ENCODE results near the gene LAMB4.

Gene LAMB4

DNA sequence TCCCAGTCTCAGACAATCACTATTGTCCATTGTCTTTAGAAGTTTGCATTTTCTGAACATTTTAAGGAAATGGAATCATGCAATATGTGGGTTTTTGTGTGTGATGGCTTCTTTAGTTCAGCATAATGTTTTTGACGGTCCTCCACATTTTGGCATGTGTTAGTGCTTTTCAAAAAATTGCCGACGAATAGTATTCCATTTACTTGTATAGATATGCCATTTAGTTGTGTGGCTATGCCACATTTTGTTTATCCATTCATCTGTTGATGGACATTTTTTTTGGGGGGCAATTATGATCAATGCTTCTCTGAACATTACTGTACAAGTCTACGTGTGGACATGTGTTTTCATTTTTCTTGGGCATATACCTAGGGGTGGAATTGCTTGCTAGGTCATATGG lies 12.0 kb upstream of the LAMB4 start:
- no peak for DNase-seq (ENCODE audit: low read depth, low spot score)

DNA sequence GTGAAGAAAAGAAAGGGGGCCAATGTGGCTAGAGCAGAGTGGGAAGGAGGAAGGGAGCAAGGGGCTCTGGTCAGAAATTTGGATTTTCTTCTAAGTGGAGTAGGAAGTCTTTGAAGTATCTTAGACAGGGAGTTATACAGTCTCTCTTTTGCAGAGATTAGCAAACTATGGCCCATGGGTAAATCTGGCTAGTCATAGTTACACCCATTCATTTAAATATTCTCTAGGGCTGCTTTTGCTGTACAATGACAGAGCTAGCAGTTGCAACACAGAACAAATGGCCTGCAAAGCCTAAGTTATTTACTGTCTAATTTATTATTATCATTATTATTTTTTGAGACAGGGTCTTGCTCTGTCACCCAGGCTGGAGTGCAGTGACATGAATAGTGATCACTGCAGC lies 10.5 kb upstream of the LAMB4 start:
- DNase-seq (ENCODE audit: low read depth, low spot score), result no peak

DNA sequence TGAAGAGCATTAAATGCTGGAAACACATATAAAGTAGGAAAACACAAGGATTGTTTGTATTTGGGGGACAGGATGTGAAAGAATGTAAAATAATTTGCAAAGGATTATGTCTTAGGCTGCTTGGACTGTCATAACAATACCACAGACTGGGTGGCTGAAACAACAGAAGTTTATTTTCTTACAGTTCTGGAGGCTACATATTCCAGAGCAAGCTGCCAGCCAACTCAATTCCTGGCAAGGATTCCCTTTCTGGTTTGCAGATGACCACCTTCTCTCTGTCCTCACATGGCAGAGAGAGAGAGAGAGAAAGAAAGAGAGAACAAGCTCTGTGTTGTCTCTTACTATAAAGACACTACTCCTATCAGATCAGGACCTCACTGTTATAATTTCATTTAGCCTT lies 8.8 kb upstream of the LAMB4 start:
- no peak for DNase-seq (ENCODE audit: low read depth, low spot score)

DNA sequence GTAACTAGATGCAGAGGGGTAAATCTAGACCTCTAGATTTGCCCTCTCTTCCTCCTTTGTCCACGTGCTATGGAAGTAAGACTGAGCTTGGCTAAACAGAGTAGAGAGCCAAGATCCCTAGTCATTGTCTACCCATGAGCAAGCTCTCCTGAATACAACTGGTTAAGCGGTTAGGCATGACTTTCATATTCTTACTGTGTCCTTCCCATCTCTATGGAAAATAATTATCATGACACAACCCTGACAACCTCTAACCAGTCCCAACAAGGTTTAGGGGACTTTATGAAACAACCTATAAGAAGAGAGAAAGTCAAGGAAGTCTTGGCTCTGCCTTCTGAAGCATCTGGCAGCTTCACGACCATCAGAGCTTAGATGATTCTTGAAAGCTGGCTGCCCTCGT lies 7.8 kb upstream of the LAMB4 start:
- DNase-seq (ENCODE audit: low read depth, low spot score), result no peak

DNA sequence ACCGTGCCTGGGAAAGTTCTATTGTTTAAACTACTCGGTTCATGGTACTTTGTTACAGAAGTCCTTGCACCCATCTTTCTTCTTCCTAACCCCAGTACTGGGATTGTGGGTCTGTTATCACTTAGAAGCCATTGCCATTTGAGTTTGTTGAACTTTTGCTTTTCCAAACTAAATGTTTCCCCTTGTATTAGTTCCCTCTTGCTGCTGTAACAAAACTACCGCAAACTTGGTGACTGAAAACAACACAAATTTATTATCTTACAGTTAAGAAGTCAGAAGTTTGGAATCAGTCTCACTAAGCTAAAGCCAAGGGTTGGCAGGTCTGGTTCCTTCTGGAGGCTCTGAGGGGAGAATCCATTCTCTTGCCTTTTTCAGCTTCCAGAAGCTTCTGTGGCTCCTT lies 6.9 kb upstream of the LAMB4 start:
- DNase-seq (ENCODE audit: low read depth, low spot score), result no peak

DNA sequence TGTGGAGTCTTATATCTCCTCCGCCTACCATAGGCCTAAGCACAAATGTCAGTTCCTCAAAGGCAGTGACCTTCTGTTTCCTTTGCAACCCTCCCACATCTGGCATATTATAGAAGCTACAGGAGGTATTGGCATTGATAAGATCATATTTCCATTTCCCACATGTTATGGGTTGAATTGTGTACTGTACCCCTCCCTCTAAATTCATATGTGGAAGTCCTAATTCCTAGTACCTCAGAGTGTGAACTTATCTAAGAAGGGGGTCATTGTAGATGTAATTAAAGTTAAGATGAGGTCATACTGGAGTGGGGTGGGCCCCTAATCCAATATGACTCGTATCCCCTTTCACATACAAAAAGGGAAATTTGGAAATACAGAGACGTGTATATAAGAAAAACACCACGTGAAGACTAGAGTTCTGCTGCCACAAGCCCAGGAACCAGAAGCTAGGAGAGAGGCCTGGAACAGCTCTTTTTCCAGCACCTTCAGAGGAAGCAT lies 6.1 kb upstream of the LAMB4 start:
- DNase-seq (ENCODE audit: low read depth, low spot score), result no peak

DNA sequence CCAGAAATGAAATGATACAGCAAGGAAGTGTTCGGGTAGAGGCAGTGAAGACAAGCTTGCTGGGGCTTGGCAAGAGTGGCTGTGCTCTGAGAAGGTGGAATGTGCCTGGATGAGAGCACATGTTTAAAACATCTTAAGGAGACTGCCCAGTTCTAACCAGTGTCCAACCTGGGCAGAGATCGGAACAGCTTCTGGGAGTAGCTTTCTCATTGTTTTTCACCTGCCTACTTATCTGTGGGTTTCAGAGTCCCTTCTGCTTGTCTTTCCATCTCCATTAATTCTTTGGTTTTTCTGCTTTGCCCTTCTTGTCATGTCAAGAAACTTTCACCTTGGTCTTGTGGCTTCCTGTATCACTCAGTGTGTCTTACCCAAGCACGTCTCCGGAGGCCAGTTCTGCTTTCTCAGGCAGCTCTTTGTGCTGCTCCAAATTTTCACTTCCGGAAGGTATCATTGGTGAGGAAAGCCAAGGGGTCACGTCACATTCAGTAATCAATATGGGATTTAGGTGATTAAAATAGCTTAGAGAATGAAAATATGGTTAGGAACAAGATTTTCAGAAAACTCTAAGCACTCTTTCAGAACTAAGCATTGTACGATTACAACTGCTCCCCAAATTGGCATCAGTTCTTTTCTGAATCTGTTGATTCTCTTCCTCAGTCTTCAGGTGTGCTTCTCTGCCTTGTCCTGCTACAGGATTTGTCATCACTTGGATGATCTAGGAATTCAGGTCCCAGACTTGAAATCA lies 5.5 kb upstream of the LAMB4 start:
- no peak for DNase-seq (ENCODE audit: low read depth, low spot score)

DNA sequence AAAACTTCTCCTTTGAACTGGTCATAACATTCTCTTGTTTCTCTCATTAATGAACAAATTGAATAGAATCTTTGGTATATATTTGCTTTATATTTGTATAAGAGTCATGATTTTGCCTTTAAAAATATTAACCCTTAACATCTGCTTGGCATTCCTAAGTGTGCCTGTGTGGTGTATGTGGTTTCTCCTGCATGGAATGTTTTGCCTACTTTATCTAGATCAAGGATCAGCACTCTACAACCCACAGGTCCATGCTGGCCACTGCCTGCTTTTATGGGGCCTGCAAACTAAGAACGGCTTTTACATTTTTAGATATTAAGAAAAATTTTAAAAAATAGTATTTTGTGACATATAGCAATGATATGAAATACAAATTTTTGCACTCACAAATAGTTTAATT lies 4.3 kb upstream of the LAMB4 start:
- no peak for DNase-seq (ENCODE audit: low read depth, low spot score)

DNA sequence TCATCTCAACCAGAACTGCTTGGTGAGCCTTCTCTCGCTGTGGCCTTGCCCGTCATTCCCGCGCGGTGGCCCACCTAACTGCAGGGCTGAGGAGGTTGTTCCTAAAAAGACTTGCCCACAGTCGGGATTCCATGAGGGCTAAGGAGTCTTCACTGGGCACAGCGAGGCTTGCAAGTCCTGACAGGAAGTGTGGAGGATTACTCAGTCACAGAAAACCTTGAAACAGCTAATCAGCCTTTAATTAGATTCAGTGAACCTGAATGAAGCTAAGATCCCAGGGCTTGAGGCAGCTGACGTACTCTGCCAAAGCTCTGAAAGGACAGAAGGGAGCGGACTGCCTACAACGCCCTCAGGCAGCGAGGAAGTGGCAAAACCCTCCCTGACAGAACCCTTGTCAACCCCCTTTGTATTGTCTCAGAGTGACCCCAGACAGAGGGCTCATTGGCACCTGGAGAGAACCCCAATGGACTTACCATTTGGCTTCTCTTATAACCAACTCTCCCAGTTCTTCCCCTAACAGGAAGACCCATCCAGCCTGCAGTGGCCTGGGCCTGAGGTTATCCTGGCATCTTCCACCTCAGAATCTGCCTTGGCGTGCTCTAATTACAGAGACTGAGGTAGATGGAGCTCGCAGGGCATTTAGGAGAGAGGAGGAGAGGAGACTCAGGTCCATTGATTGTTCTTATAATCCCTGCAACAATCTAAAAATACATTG lies 2.5 kb upstream of the LAMB4 start:
- no peak for DNase-seq (ENCODE audit: low read depth, low spot score)

DNA sequence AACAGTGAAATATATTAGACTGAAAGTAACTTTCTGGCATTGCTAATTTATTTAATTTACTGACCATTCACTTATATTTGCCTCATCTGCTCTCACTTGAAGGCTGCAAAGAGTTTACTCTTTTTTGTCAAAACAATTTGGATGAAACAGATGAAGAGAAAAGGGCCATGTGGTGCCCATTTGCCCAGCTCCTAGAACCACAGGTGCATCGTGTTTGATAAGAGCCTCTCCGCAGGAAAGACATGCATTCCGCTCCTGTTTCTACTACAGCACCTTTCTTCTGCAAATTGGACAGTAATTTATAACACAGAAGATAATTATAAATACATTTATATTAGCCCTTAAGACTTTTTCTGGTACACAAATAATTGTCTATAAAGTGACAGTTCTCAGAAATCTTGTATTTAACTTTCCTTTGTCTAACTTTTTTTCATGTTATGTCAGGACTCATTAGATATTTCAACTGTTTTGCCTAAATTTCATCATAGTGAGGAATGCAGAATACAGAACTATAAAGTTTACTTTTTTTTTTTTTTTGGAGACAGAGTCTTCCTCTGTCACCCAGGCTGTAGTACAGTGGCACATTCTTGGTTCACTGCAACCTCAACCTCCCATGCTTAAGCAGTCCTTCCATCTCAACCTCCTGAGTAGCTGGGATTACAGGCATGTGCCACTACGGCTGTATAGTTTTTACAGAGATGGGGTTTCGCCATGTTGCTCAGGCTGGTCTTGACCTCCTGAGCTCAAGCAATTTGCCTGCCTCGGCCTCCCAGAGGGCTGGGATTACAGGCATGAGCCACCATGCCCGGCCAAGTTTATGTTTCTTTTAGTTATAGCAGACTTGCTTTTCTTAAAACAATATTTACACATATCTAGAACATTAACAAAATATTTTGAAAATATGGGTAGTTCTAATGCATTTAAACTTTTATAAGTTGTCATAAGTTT lies 869 bp downstream of the LAMB4 start:
- DNase-seq (ENCODE audit: low read depth, low spot score), result no peak

DNA sequence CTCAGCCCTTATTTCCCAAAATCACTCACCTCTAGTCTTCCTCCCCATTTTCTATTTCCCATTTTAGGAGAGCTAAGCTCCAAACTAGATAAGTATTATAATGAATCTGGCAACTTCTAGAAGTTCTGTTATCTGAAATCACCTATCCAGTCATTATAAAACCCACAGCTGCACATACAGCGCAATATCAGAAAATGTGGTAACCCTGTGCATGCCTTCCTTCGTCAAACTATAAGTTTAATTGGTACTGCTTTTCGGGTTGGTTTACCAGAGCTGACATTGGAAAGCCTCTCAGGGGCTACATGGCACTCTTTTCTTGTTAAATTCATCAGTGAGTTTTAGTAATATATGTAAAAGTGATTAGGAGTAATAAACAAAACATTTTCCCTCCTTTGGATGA lies 1.6 kb downstream of the LAMB4 start:
- no peak for DNase-seq (ENCODE audit: low read depth, low spot score)

DNA sequence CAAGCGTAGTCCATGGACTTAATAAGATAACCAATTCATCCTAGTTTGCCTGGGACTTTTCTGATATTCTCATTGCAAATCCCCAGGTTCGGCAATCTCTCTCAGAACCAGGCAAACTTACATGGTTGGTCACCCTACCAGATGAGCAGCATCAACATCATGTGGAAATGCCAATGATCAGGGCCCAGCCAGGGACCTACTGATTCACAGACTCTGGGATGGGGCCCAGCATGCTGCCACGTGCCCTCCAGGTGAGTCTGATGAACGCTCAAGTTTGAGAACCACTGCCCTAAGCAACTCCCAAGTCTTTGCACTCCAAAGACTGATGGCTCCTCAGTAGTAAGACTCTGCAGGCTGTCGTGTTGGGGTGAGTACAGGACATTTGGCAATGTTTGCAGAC lies 2.7 kb downstream of the LAMB4 start:
- no peak for DNase-seq (ENCODE audit: low read depth, low spot score)

DNA sequence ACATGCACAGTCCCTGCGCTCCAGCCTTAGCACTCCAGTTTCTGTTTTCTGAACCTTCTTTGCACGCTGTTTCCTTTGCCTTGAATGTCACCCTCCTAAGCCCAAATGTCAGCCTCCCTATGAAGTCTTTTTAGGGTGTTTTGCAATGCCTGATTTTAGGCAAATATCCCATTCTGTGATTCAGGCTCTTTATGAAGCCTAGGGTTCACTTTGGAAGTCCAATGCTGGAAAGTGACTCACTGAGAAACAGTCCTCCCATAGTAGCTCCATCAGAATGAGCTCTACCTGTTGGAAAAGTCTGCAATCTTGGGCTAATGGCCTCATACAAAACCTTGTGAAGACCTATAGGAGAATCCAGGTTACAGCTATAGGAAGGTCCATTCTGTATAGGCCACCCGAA lies 5.3 kb downstream of the LAMB4 start:
- DNase-seq (ENCODE audit: low read depth, low spot score), result no peak

DNA sequence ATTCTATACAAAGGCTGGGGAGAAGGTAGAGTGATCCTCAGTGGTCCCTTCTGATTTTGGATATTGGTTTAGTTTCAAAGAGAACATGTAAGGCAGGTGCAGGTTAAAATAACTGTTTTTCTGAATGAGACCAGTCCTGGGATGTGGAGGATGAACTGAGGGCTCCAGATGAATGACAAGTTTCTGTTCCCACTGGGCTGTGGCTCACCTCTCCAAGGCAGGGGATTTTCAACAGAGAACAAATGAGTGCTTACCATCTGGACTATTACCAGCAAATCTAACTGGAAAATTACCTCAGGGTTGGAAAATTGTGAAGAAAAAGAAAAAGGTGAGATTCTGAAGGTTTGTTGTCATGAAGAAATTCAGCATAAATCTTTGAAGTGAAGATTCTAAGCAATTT lies 8.0 kb downstream of the LAMB4 start:
- no peak for DNase-seq (ENCODE audit: low read depth, low spot score)

DNA sequence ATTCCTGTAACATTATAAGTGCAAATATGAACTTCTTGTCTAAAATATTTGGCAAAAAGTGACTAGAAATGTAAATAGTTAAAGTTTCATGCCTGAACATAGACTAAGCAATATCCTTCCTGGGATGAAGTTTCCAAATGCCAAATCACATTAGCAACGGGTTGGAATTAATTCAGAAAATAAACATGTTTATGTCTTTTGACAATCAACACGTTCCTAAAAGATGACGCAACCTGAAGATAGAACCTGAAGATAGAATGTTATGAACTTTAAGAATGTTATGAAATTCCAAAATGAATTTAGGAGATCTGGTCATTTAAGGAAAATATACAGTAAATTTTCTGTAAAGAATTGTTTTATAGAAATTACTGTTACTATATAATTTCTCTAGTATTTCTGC lies 9.2 kb downstream of the LAMB4 start:
- no peak for DNase-seq (ENCODE audit: low read depth, low spot score)

DNA sequence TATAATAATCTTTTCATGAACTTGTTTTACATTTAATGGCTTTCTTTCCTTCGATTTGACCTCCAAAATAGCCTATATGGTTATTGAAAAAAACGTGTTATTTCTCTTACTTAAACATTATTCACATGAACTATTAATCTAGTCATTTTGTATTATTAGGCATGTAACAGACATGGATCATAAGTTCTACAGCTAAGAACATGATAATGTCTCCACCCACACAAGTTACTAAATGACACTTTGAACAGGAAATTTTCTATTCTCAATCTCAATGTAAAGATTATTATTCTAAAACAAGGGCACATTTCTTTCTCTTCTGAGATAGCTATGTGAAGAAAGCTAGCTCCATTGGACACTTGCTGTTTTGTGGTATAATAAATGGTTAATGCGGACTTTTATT lies 10.0 kb downstream of the LAMB4 start:
- DNase-seq (ENCODE audit: low read depth, low spot score), result no peak

DNA sequence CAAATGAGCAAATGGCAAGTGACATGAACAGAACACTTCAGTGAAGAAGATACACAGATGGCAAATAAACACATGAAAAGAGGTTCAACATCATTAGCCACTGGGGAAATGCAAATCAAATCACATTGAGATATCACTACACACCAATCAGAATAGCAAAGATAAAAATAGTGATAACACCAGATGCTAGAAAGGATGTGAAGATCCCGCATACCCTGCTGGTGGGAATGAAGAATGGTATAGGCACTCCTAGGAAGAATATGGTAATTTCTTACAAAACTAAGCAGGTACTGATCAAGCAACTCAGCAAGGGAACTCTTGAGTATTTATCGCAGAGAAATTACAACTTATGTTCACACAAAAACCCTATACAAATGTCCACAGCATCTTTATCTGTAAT lies 11.2 kb downstream of the LAMB4 start:
- no peak for DNase-seq (ENCODE audit: low read depth, low spot score)

DNA sequence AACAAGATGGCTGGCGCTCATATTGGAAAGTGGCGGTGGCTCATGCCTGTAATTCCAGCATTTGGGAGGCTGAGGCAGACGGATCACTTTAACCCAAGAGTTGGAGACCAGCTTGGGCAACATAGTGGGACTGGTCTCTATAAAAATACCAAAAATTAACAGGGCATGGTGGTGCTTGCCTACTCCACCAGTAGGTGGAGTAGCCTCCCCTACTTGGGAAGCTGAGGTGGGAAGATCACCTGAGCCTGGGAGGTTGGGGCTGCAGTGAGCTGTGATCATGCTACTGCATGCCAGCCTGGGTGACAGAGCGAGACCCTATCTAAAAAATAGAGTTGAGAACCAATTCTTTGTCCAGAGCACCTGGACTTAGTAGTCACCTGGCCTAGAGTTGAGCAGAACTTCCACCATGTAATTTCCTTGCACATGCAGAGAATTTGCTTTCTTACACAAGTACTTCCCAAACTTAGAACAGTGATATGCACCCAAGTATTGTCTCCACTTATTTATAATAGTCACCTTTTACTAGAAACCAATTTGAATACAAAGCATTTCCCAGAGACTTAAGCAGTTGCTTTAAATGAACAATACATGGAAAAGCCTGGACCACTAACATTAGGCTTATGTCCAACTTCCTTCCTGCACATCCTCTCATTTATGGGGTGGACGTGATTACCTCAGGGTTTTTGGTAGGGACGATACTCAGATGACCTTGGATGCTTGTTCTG lies 15.9 kb downstream of the LAMB4 start:
- DNase-seq (ENCODE audit: low read depth, low spot score), result no peak

DNA sequence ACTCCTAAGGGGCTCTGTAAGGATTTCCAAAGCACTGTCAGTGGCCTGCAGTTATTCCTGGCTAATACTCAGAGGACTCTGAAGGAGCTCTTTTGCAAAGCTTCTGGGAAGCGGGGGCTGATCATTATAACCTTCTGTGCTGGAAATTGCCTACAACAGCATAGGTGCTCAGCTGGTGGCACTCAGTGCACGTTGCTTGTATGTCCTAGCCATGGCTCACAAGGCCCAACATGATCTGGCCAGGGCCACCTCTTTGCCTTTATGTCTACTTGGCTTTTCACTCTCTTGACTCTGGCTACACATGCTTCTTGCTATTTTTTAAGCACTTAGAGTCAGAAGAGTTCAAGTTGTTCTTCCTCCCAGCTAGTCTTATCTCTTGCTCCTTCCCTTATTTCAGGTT lies 17.5 kb downstream of the LAMB4 start:
- no peak for DNase-seq (ENCODE audit: low read depth, low spot score)

DNA sequence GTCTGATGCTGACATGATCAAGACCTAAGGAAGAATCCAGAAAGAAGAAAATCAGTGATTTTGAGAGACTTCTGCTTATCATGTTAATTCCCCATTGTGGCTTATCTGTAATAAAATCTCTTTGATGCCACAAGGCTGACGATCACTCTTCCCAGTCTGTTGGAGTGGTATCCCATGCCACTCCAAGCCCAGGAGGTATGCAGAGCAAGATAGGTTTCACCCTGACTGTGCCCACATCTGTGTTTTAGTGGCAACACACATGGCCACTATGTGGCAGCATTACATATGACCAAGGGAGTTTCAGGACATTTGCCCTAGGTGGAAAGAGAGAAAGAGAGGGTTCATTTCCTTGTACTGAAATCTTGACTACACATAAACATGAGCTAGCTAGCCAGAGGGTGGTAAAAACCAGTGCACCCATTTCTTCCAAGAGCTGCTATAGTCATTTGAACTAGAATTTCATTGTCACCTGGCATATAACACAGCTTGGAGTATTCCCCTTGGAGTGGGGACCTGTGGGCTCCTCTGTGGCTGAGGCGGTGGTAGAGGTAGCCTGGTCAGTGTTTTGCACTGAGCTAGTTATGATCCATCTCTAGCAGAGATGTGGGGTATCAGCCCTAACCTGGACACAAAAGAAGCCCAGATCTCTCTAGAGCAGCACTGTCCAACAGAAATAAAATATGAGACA lies 20.8 kb downstream of the LAMB4 start:
- DNase-seq (ENCODE audit: low read depth, low spot score), result no peak

DNA sequence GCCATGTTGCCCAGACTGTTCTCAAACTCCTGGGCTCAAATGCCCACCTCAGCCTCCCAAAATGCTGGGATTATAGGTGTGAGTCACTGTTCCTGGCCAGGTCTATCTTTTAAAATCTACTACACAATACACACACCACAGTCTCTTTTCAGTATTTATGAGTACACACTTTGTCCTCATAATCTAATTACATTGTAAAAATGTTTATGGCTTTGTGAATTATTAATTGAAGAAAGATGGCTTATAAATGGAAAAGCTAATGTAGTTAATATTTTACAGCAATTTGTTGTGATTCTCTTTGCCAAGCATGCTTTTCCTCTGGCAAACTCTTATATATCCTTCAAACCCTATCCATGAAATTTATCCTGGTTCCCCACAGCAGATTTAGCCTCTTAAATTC lies 22.0 kb downstream of the LAMB4 start:
- DNase-seq (ENCODE audit: low read depth, low spot score), result no peak
